ENCODE data around the gene FOXN3. TPM values are rescaled to one million over a fixed set of nuclear protein-coding genes. Genes with fewer than 3 reads are reported as not detected.
A peak's percentile ranks its signal among the peaks of the same experiment; 100 is the strongest.

Gene FOXN3
- total and polyA plus RNA-seq, 2 donors (not counting 3 experiments of a cell fraction or from before 2014, with no cell fraction given) = 16.9 to 41.8 TPM

- no peaks in the 10 kb centered on the region for H3K9me3 ChIP-seq (replicated peaks; ENCODE audit: control insufficient read depth, insufficient read depth, low read length)
- no peaks in the 10 kb centered on the region for H3K79me2 ChIP-seq (ENCODE audit: control insufficient read depth, insufficient read depth, low read length)
- intact Hi-C loops (cut with micrococcal nuclease) = loop anchor here (10.0 kb wide), 1 partner anchor 181 kb away; no protein-coding TSS in a partner anchor
- H3K27me3 ChIP-seq (ENCODE audit: control insufficient read depth in 2 of 2, insufficient read depth in 2 of 2, low read length in 2 of 2) = no peaks in the 10 kb centered on the region
- CTCF ChIA-PET = interaction anchor here (0.7 kb wide), 2 partner anchors 144 to 181 kb away, joined by 3 read pairs; no protein-coding TSS in a partner anchor
- H3K4me2 ChIP-seq (ENCODE audit: insufficient read depth, low read length) = no peak overlapping the region
- FAIRE-seq (peak; percentile 28), DNase-seq (ENCODE audit: low read depth, low spot score) (no peak)
- H4K20me1 ChIP-seq (replicated peaks; ENCODE audit: control insufficient read depth, extremely low read depth, insufficient read depth, low read length) = no peaks in the 10 kb centered on the region
- POLR2A ChIA-PET = no interaction called here
- no peaks in the 10 kb centered on the region for H3K36me3 ChIP-seq (ENCODE audit: control insufficient read depth in 2 of 2, extremely low read depth in 1 of 2, insufficient read depth in 2 of 2, low read length in 2 of 2)
- no peaks in the 10 kb centered on the region for H3K9me1 ChIP-seq (replicated peaks; ENCODE audit: control insufficient read depth, extremely low read depth, insufficient read depth, low read length)
- TF ChIP-seq EZH2 (IDR thresholded peaks at IDR 0.05; ENCODE audit: borderline replicate concordance, low read depth, low read length, severe bottlenecking) (no peak), GATA2 (IDR thresholded peaks at IDR 0.05; ENCODE audit: insufficient read depth, insufficient read length, low read depth, low read length) (no peak), CTCF (IDR thresholded peaks at IDR 0.05; ENCODE audit: extremely low read depth in 1 of 2, insufficient read depth in 1 of 2, low read depth in 1 of 2, low read length in 2 of 2) (no peak), POLR2AphosphoS5 (IDR thresholded peaks at IDR 0.05; ENCODE audit: insufficient read depth, low read depth, low read length) (no peak), MYC (IDR thresholded peaks at IDR 0.05; ENCODE audit: low read depth, low read length) (no peak), JUN (IDR thresholded peaks at IDR 0.05; ENCODE audit: borderline replicate concordance, insufficient read depth, insufficient read length, low read depth) (no peak), FOS (IDR thresholded peaks at IDR 0.05; ENCODE audit: borderline replicate concordance, insufficient read depth, low read length) (no peak), POLR2A (IDR thresholded peaks at IDR 0.05; ENCODE audit: low read depth, low read length) (no peak)
- TF ChIP-seq, protein P1, sequence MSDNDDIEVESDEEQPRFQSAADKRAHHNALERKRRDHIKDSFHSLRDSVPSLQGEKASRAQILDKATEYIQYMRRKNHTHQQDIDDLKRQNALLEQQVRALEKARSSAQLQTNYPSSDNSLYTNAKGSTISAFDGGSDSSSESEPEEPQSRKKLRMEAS (IDR thresholded peaks at IDR 0.05; ENCODE audit: insufficient read depth, insufficient read length) = no peak
- dilution Hi-C loops (cut with MboI; ENCODE audit: extremely low pct_ligation_motif_present, low sequenced_read_pairs) = no loop called here
- H3K4me3 ChIP-seq (replicated peaks in 1 of 3; ENCODE audit: insufficient read depth in 1 of 3, low read depth in 1 of 3, low read length in 3 of 3) = no peak overlapping the region
- no peak overlapping the region for H2AFZ ChIP-seq (ENCODE audit: low read depth, low read length)
- H3K27ac ChIP-seq (ENCODE audit: insufficient read depth, low read depth, low read length) = no peak overlapping the region
- no peak overlapping the region for H3K9ac ChIP-seq (replicated peaks; ENCODE audit: extremely low read depth, insufficient read depth, low read length)
- peaks cover 4% of the 10 kb centered on the region for H3K4me1 ChIP-seq (ENCODE audit: control insufficient read depth, extremely low read depth, insufficient read depth, low read length)
- BruUV-seq (replicated peaks) = no TSS peak
These were observed 191.4 kb downstream of the FOXN3 start for GRCh38 chr14:89225607-89226006.
